GM19239 (cell line): Measurements from ENCODE around the gene MEG3.

Experiments used
- DNase-seq: peaks from one replicate; pipeline ENCODE4 v3.0.0; 2011; ENCODE audit warnings: low spot score; ENCODE audit not compliant: insufficient read length
- FAIRE-seq: peaks from 2 replicates; lab custom pipeline; 2011; peaks lifted over from hg19 to GRCh38; lab: Jason Lieb, UNC

MEG3 gene

DNA sequence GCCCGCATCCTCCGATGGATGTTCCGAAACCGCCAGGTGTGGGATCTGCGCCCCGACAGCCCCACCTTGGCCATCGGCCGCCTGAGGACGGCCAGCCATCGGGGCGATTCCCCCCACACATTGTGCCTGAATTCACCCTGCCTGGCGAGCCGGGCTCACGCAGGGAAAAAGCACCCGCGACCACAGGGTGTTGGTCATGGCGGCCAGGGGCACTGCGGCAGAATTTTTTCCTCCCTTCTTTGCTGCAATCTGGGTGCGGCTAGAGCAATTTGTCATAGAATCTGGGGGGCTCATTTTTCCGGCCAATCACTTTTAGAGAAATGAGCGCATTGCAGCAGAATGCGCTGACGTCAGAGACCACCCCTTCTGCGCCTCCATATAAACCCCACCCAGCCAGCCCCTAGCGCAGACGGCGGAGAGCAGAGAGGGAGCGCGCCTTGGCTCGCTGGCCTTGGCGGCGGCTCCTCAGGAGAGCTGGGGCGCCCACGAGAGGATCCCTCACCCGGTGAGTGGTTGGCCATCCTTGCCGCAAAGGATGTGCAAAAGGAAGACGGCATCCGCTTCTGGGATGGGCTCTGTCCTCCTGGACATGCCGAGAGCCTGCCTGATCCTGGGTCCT is at the start of gene MEG3:
Gene MEG3 (plus strand): TSS at position 406 of the 619 bp plus-strand sequence.
- DNase-seq (no peak), FAIRE-seq (no peak)

DNA sequence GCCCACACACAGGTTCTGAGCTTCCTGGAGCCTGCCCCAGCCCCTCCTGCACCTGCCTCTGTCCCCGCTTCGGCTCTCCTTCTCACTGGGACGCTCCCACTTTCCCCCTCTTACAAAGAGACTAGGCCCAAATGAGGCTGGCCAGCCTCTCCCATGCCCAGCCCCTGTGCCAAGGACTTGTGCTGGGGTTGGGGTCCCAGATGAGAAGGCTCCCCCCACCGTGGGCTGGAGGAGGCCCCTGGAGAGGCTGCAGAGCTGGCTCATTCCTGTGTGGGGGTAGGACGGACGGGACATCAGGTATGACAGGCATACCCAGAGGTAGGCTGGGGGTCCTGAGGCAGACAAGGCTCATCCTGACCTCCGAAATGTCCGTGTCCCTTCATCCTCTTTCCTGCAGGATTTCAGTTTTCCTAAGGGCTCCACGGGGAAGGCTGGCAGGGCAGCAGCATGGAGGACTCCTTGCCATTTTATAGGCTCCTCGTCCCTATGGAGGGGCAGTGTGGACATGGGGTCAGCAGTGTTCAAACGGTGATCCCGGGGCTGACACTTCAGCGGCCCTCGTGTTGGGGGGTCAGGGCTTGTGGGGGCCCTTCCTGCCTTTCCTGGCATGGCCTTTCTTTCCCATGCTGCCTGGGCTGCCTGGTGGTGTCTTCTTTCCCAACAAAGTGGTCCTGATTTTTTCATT is 49.1 kb upstream of the MEG3 start:
- DNase-seq (no peak), FAIRE-seq (no peak)

DNA sequence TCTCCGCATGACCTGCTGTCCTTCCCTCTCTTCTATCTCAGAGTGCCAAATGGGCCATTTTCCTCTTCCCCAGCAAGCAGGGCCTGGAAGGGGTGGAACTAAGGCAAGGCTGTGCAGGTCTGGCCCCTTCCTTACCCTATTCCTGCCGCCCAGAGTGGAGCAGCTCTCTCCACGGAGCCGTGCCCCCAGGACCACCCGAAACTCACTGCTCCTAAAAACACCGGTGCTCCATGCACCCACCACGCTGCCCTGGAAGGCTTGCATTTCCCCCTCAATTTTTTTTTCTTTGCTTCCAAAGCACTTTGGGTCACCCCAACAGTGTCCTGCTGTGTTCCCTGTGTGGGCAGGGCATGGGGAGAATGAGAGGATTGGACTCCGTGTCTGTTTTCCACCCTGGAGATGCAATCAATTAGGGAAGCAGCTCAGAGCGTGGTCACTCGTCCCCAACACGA is 48.5 kb upstream of the MEG3 start:
- no peak for FAIRE-seq
- no peak for DNase-seq

DNA sequence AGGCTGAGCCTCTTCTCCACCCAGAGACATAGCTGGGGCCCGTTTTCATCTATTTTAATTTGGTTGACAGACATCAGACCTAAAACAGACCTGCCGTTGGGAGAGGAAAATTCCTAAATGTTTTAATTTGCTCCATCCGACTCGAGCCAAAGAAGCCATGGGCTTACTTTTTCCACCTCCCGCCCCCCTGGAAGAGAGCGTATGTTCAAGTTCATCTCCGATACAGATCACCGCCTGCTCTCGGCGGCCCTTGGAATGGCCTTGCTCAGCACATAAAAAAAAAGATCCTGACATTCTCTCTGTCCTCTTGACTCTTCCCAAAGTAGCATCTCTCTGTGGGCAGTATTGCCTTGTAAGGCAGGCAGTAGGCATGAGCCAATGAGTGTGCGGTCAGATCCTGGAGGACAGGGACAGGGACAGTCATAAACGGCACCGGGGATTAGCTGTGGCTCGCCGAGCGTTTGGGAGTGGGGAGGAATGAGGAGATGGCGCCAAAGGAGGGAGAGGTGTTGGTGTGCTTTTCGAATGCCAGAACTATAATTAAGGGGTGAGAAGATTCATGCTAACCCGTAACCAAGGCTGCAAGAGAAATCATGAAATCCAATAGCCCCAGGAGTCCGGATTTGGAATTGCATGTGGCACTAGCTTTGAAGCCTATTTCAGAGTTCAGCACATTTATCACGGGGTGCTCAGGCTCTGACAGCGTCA is 47.9 kb upstream of the MEG3 start:
- FAIRE-seq = no peak

DNA sequence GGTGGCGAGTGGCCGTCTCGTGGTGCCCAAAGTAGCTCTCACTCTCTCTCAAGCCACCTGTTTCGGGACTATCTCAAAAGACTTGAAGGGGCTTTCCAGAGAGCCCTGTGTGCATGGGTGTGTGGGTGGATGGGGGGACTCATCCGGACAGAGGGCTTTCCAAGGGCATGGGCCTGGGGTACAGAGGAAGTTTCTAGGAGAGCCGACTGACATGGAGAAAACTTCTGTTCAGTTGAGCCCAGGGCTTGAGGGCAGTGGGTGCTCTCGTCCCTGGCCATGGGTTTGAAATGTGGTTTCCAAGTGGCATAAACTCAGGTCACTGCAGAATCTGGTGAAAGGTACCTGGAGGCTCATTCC is 47.4 kb upstream of the MEG3 start:
- FAIRE-seq = no peak

More for the DNA sequence above, 47.9 kb upstream of the MEG3 start:
- DNase-seq = no peak

DNA sequence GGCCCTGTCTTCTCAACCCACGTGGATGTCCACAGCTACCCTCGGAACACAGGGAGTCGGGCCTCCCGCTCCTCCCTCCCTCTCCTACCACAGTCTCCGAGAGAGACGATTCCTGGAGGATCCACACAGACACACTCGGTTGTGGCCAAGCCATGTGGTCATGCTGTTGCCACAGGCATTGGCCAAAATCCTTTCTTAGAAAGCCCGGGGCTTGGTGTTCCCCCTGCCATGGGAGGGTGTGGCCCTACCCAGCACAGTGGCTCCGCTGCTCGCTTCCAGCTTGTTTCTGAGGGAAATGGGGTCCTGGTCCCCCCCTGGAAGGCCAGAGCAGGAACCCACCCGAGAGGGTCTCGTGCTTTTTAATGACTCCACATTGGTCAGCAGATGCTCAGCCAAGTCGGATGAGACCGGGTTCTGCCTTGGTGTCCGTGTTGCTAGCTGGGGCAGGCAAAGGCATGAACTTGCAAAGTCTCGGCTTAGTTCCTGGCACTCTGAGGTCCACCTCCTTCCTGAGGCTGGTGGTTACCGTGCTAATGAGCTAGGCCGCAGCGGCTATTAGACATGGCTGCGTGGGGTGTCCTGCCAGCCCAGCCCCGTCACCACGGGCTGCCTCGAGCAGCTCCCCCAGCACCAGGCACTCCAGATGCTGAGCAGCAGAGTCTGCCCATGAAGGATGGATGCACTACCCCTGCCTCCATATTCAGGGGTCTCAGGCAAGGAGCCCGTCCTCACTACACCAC is 46.8 kb upstream of the MEG3 start:
- DNase-seq (no peak), FAIRE-seq (no peak)

More for the DNA sequence above, 47.4 kb upstream of the MEG3 start:
- no peak for DNase-seq

DNA sequence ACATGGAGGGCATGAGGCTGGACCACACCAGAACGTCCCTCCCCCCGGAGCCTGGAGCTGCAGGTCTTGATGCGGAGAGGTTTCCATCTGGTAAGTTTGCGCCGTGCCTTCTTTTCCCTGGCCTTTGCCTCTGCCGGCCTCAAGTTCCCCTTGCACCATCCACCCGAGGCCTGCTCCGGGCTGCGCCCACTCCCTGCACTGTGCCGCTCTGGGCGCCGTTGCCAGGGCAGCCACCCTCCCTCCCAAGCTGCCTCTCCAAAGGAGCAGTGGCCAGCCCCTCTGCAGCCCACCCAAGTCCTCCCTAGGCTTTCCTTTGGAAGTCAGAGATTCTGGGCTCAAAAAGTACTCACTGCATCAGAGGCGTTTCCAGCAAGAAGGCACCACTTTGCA is 46.2 kb upstream of the MEG3 start:
- DNase-seq (no peak), FAIRE-seq (no peak)

DNA sequence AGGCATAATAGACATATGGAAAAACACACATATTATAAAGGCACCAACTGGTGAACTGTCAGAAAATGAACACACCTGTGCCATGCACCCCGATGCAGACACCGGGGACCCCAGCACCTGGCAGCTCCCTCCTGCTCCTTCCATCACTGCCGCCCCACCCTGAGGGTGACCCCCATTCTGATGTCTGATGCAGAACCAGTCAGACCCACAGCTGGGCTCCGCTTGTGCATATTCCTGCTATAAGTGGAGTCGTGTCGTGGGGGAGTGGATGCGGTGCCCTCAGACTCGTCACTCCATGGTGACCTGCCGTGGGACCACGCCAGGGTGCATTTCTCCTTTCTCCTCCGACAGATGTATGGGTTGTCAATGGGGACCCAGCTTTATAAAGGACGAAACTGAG is 45.7 kb upstream of the MEG3 start:
- FAIRE-seq (no peak), DNase-seq (no peak)

DNA sequence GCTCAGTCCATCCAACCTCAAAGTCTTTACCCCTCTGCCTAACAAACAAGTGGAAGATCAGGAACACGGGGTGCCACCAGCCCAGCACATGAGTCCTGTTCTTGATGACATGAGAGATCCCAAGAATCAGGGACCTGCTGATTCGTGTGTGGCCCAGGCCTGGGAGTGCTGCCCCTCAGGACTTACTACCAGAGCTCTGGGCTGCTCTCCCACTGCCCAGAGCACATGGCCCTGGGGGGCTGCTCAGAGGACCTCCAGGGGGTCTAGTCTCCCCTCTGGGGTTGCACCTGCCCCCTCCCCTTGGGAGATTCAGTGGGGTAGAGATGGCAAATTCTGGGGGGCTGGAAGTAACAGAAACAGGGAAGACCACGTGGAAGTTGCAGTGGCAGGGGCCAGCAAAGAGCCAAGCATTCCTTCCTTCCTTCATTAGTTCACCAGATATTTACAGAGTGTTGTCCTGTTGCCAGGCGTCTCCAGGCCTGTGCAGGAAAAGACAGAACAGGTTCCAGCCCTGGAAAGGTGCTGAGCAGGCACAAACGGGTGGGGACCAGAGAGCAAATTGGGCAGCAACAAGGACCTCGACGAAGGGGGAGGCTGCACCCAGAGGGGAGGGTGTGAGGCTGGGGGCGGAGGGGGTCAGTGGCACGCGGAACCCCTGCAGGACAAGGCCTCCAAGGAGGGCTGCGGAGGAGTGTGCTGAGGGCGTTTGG is 45.1 kb upstream of the MEG3 start:
- FAIRE-seq (no peak), DNase-seq (no peak)

DNA sequence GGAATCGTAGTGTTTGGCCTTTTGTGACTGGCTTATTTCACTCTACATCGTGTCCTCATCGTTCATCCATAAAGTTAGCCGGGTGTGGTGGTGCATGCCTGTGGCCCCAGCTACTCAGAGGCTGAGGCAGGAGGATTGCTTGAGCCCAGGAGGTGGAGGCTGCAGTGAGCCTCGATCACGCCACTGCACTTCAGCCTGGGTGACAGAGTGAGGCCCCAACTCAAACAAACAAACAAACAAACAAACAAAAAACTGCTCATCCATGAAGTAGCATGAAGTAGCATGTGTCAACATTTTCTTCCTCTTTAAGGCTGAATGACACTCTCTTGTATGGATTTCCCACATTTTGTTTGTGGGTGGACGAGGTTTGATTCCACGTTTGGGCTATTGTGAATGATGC is 44.0 kb upstream of the MEG3 start:
- DNase-seq (no peak), FAIRE-seq (no peak)

DNA sequence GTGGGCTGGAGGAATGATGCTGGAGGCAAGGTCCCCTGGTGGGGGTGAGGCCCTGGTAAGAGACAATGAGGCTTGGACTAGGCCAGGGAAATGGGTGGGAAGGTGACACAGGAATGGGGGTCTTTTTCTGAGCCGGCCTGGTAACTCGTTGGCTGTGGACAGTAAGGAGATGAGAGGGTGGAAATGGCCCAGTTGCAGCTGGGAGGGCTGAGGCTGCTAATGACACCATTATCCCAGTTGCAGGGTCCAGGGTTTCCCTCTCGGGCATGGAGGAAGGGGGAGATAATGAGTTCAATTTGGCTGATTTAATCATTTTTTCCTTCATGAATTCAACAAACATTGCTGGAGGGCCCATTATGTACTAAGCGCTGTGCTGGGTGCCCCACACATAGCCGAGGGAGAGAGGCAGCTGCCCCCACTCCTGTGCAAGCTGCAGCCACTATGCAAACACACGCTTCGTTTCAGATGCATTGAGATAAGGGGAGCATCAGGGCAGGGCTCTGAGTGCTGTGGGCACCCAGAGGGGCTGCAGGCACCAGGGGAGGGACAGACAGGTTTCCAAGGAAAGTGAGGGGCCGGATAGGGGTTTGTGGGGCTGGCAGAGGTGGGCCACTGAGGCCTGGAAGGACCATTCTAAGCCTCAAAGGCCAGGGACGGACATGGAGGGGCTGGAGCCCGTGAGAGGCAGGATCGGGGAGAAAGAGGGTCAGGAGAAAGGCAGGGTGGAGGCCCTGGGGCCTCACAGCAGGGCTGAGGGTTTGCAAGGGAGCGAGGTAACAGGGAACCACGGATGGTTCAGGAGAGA is 43.2 kb upstream of the MEG3 start:
- DNase-seq (no peak), FAIRE-seq (no peak)

DNA sequence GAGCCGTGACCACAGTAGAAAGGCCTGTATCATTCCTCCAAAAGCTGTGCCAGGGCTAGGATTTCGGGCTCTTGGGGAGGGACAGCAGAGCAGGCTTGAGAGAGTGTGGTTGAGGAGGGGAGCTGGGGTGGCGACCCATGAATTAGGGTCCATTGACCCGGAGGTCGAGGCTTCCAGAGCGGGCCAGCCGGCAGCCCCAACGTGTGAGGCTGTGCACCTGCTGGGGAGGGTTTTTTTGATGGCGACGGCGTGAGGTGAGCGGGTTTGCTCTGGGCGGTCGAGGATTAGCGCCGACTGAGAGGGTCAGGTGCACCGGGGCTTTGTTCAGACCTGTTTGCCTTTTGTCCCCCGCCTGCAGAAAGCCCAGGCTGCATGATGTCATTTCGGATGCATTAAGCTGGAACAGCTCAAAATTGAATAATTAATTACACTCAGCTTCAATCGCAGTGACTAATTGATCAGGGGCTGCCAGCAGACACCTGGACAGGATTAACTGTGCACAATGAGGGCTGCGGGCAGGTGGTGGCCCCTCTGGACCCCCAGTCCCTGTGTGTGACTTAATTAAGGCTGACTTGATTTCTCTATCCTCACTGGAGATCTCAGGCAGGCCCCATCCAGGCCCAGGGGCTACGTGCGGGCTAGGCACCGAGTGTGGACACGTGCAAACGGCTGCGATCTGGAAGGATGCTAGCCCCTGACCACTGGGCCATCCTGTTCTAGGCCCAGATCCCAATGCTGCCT is 42.1 kb upstream of the MEG3 start:
- FAIRE-seq = no peak
- DNase-seq = no peak

DNA sequence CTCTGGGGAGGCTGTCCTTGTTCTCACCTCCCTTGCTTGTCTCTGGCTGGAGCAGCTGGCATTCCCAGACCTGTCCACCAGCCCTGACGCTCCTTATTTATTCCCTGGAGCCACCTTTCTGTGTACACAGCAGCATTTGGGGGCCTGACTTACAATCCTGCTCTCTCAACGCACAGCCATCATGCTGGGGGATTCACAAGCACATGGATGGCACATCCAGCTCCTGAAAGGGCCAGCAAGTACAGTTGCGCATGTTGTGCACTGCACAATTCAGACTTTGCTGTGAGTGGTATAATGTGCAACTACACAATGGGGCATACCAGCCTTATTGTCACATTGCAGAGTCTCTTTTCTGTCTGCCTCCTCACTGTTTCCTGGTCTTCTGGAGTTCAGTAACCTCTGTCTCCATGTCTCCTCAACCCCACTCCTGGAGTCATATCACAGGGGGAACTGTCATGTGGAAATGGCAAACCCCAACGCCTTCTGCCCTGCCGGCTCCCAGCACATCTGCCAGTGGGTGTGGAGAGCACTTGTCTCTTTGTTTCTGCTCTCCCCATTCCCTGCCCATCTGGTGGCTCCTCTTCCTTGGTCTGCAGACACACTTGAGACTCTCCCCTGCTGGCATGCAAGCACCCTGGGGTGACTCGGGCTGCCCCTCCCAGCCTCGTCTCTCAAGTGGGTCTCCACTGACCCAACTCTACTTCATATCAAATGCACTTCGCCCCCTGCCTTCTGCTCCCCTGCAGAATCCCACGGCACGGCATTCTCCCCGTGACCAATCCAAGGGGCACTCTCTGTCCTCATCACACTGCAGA is 41.2 kb upstream of the MEG3 start:
- no peak for FAIRE-seq
- no peak for DNase-seq

DNA sequence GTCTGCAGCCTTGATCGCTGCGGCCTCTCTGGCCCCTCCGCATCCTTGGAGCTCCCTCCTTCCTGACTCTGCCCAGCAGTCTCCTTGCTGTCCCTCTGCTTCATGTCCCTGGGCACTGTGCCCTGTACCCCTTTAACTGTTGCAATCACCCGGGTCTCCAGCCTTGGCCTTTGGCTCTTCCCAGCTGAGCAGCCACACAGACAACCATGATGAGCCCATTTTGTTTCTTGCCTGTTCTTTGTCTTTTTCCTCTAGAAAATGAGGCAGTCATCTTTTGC is 40.6 kb upstream of the MEG3 start:
- no peak for FAIRE-seq

DNA sequence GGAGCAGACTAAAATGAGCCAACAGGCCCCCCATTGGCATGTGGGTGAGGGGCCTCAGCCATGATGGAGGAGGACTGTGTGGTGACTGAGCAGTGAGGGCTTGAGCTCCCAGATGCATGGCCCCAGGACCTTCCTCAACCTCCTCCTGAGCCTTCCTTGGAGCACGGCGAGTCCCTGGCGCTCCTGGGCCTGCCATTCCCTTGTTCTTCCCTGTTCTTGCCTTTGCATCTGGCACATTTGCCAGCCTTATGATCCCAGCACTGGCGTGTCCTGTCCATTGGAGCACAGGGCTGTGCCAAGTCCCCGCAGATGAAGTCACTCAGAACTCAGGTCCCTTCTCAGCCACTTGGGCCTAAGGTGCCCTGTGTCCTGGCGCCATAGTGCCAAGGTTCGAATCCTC is 40.3 kb upstream of the MEG3 start:
- no peak for FAIRE-seq
- no peak for DNase-seq

More for the DNA sequence above, 40.6 kb upstream of the MEG3 start:
- no peak for DNase-seq

DNA sequence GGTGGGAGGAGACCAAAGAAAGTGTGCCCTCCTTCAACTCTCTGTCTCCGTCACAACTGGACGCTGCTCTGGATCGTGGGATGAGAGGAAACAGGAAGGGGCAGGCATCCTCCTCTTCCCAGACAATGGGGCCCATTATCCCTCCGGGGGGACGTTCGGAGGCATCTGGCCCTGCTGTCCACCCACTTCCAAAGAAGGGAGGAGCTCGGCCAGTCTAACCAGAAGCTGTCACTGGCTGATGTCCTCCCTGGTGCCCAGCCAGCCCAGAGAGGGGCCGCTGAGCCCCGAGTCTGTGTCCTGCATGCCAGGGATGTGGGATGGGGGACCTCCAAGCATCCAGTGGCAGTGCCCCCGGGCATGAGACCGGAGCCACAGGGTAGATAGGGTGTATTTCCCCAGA is 39.8 kb upstream of the MEG3 start:
- FAIRE-seq = no peak
- DNase-seq = no peak

DNA sequence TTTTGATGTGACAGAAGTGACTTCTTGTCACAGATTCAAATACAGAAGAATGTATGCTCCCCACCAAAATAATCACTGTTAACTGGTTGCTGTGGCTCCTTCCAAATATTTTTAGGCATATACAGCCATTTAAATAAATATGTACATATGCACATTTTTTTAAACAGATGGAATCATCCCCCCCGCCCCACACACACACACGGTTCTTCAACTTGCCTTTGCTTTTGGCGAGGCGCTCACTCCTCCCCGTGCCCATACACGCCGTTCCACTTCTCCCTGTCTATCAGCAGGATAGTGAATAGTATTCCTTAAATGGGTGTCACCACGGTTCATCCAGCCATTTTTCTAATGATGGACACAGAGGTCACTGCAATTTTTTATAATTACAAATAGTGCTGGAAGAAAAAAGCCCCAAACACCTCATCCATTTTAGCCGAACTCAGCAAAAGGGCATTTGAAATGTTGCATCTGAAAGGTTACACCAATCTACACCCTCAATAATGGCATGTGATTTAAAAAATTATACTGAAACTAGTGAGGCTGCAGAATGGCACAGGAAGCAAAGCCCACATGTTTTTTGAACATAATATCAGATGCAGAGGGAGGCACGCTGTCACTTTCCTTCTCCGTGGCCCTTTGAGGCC is 39.2 kb upstream of the MEG3 start:
- DNase-seq (no peak), FAIRE-seq (no peak)

DNA sequence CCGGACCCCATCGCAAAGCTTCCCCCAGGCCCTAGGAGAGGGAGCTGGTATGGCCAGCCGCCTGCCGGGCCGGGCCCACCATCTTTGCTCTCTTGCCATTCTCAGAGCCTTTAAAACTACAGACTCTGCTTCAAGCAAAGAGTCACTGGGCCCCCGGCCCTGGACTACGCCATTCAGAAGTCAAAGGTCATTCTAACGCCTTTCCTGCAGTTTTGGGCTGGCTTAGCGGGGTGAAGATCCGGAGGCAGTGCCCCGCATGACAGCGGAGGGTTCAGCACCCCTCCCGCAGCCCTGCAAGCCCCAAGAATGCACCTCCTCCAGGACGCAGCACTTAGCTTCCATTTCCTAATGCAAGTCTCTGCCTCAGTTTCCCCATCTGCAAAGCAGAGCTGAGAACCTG is 38.3 kb upstream of the MEG3 start:
- DNase-seq (no peak), FAIRE-seq (no peak)
